ENCODE data around the gene ADAMTS12.

ADAMTS12 gene

GRCh38 chr5:33841891-33842290, 49.9 kb downstream of the ADAMTS12 start:
- DNase-seq (ENCODE audit: low spot score) = no peak

DNA sequence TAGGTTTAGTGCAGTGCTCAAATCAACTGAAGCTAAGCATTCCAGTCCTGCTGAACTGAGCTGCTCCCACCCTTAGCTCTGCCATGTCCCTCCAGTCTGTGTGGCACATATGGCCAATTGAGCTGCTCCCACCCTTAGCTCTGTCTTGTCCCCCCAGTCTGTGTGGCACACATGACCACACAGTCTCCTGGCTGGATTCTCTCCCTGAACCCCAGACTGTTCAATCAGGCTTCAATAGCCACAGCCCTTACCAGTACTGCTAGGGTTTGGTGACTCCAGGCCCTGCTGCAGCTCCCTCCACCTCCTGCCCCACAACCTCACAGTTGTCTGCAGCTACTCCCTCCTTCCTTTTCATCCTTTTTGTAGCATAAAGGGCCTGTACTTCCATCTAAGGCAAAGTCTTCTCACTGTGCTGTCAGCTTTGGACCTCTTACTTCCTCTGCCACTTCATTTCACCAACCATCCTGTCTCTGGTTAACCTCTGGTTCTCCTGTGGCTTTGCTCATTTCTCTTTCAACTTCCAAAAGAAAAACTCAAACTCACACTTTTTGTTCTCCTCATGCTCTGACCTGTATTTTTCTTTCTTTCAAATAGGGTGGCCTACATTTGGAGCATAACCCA, 50.8 kb downstream of the ADAMTS12 start:
- no peak for DNase-seq (ENCODE audit: low spot score)

- DNase-seq (ENCODE audit: low spot score) = no peak
These were observed 54.5 kb downstream of the ADAMTS12 start for GRCh38 chr5:33837301-33837700.

DNA sequence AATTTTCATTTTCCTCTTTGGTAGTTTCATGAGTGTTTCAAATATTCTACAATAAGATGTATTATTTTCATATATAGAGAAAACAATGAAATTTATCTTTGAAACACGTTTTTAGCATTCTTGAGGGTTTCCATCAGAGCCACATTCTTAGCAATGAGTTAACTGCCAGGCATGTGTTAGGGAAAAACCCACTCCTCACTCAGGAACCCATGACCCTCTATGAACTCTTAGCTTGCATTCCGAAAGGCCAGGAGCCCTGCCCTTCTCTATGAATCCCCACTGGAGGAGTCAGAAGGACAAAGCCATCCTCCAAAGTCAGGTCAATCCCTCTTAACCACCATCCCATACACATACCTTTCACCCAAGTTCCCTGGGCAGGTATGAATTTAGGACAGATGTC, 57.5 kb downstream of the ADAMTS12 start:
- DNase-seq (ENCODE audit: low spot score) = no peak

GRCh38 chr5:33833237-33833575, 58.6 kb downstream of the ADAMTS12 start:
- no peak for DNase-seq (ENCODE audit: low spot score)

DNA sequence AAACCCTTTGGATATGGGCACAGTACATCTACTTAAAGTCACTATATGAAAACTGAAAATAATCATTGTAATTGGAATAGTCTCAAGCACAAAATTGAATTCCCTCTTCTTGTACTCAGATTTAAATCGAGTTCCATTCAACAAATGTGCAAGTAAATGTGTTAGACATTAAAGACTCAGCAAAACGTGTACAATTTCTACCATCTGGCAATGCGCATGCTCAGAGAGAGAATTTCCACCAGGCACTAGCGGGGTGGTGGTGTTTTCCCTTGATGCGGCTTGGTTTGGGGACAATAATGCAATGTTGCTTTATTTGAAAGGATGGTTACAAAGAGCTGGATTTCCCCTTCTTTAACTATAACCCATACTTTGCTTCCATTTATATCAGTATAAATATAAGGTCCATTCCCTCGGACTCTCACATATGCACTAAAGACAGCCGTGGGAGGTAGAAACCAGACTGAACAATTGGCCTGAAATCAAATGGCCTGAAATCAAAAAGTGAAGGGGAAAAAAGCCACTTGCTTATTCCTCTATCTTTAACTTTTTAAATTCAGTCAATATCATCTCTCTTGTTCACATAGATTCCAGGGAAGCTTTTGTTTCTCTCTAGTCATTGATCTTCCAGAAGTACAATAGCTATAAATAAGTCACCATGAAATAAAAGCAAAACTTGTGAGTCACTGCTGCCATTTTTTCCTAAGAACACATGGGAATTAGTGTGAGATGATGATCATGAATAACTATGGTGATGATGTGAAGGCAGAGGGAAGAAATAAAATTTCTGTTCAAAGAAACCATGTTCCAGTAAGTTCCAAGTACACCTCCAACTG, 59.2 kb downstream of the ADAMTS12 start:
- DNase-seq (ENCODE audit: low spot score) = no peak

- DNase-seq (ENCODE audit: low spot score) = no peak
These were observed 60.7 kb downstream of the ADAMTS12 start for GRCh38 chr5:33831041-33831440.

- no peak for DNase-seq (ENCODE audit: low spot score)
These were observed 62.4 kb downstream of the ADAMTS12 start for GRCh38 chr5:33829430-33829829.

DNA sequence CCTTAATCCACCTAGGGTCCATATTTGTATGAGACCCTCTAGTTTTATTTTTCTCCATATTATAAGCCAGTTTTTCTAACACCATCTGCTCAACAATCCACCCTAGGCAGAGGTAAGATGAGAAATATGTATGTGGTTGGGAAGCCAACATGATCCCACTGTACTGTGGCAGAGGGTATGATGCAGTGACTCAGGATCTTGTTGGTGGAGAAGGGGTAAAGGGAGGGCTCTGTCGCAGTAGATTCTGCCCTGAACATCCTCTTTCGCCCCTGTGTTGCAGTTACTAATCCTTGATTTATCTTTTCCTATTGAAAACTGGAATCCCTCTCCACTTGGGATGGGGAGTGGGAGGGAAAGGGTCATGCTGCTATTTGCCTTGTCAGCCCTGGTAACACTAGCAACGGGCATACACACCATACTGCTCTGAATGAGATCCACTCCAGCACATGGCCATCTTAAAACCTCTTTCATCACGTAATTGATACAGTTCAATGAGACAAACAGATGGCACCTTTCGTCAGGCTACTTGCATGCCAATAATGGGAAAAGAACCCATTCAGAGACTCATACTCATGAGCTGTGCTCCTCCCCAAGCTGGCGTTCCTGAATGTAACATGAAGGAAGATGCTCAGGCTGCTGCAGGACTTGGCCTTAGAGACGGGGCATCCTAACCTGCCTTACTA, 63.0 kb downstream of the ADAMTS12 start:
- DNase-seq (ENCODE audit: low spot score) = no peak

DNA sequence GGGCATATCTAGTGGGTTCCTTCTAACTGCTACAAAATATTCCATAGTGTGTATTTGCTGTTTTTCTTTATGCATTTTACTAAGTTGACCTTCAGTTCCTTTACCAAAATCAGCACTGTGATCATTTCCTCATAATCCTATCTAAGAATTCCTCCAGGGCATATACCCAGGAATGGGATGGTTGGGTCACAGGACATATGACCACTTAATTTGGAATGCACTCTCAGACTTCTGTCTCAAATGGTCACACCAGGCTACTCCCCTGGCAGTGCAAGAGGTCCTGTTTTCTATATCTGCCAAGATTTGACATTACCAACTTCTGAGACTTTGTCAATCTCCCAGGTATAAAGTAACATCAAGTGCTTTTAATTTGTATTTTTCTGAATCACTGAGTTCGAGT, 63.9 kb downstream of the ADAMTS12 start:
- DNase-seq (ENCODE audit: low spot score) = no peak

DNA sequence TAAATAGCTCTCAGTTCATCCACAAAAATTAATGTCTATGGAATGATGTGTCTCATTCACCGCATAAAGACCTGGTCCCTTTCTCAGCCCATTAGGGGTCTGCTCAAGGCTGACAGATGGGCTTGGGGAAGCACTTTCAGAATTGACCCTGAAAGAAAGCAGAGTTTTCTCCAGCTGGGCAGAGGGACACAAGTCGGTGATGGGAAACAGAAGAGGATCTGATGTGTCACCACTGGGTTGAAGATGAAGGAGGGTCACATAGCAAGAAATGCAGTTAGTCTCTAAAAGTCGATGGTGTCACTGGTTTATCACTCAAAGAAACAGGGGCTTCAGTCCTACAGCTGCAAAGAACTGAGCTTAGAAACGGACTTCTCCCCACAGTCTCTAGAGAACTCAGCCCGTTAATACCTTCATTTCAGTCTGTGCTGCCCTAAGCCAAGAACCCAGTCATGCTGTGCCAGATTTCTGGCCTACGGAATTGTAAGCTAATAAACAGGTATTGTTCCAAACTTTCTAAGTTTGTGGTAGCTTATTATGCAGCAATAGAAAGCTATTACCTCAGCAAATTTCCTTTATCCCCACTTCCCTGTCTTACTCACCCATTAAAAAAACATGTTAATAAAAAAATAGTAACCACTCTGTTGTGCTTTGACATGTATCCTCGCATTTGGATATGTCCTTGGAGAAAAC, 64.6 kb downstream of the ADAMTS12 start:
- no peak for DNase-seq (ENCODE audit: low spot score)

- DNase-seq (ENCODE audit: low spot score) = no peak
These were observed 67.1 kb downstream of the ADAMTS12 start for GRCh38 chr5:33824516-33825195.

GRCh38 chr5:33817301-33817700, 74.5 kb downstream of the ADAMTS12 start:
- DNase-seq (ENCODE audit: low spot score) = no peak

- no peak for DNase-seq (ENCODE audit: low spot score)
These were observed 75.0 kb downstream of the ADAMTS12 start for GRCh38 chr5:33816791-33817190.

DNA sequence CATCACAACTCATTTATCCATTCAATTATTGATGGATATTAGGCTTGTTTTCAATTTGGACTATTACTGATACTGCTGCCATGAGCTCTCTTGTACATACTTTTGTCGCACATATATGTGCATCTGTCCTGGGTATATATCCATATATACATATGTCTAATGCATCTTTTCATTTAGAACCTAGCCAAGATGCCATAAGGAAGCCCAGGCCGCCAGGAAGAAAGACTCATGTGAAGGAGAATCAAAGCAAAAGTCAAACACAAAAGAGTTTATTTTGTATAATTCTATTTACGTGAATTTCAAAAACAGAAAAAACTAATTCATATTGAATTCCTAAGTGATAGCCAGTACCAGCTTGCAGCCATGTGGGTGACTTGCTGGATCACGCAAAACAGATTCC, 79.0 kb downstream of the ADAMTS12 start:
- DNase-seq (ENCODE audit: low spot score) = no peak

- DNase-seq (ENCODE audit: low spot score) = no peak
These were observed 81.2 kb downstream of the ADAMTS12 start for GRCh38 chr5:33810491-33811120.

- DNase-seq (ENCODE audit: low spot score) = no peak
These were observed 81.9 kb downstream of the ADAMTS12 start for GRCh38 chr5:33809936-33810335.

- DNase-seq (ENCODE audit: low spot score) = peak; percentile 21
These were observed 83.1 kb downstream of the ADAMTS12 start for GRCh38 chr5:33808699-33809098.

DNA sequence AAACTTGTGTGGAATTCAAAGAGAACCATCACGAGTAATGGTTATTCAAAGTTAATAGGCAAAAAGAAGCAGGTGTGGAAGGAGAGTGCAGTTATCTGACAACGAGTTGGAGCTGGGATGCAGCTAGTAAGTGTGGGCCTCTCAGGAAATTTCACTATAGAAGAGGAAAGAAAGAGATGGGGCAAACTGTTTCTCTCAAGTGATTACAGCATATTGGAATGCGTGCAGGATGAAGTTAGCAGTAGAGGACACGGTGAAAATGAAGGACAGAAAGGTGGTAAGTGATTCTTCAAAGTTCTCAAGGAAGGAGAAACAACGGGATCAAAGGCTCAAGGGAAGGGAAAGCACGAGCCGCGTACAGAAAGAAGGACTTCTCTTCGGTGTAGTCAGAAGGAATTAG, 84.0 kb downstream of the ADAMTS12 start:
- no peak for DNase-seq (ENCODE audit: low spot score)

GRCh38 chr5:33806738-33807442, 84.9 kb downstream of the ADAMTS12 start:
- DNase-seq (ENCODE audit: low spot score) = peak; percentile 59

DNA sequence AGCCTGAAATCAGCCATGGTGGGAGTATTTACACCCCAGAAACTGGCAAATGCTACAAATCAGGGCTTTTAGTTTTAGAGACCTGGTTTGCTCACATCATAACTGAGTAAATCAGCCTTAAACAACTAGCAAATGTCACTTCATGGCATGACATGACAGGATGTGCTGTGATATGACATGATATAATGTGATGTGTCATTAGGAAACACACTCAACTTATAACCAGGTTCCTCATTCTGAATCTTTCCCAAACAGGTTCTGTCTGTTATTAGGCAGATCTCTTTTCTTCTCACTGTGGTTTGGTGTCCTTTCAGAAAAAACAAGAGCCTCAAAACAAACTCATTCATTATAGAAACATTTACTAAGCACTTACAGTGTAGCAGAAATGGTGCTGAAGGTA, 90.5 kb downstream of the ADAMTS12 start:
- no peak for DNase-seq (ENCODE audit: low spot score)
